ENCODE measurements around the gene ACHE.

- TF ChIP-seq, protein P1, sequence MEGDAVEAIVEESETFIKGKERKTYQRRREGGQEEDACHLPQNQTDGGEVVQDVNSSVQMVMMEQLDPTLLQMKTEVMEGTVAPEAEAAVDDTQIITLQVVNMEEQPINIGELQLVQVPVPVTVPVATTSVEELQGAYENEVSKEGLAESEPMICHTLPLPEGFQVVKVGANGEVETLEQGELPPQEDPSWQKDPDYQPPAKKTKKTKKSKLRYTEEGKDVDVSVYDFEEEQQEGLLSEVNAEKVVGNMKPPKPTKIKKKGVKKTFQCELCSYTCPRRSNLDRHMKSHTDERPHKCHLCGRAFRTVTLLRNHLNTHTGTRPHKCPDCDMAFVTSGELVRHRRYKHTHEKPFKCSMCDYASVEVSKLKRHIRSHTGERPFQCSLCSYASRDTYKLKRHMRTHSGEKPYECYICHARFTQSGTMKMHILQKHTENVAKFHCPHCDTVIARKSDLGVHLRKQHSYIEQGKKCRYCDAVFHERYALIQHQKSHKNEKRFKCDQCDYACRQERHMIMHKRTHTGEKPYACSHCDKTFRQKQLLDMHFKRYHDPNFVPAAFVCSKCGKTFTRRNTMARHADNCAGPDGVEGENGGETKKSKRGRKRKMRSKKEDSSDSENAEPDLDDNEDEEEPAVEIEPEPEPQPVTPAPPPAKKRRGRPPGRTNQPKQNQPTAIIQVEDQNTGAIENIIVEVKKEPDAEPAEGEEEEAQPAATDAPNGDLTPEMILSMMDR (conservative IDR thresholded peaks at IDR 0.05; ENCODE audit: low read depth, low read length): peak; percentile 40; the same call in 1 of the 2 replicates
- TF ChIP-seq EZH2phosphoT487 (IDR thresholded peaks at IDR 0.05; ENCODE audit: borderline replicate concordance, low read length): no peak
Observed at GRCh38 chr7:100865372-100865911, 30.2 kb downstream of the ACHE start.
